ENCODE data around the gene RPRD1B. TPM values are rescaled to one million over a fixed set of nuclear protein-coding genes. Genes with fewer than 3 reads are reported as not detected.
"Not testable (repeated sequence)": the region's sequence is repeated elsewhere in the genome, so short reads cannot be mapped to it uniquely, and the experiment has no call there.

Gene RPRD1B
- polyA plus RNA-seq, 4 donors = 9.2 to 34.7 (median 13.6) TPM

DNA sequence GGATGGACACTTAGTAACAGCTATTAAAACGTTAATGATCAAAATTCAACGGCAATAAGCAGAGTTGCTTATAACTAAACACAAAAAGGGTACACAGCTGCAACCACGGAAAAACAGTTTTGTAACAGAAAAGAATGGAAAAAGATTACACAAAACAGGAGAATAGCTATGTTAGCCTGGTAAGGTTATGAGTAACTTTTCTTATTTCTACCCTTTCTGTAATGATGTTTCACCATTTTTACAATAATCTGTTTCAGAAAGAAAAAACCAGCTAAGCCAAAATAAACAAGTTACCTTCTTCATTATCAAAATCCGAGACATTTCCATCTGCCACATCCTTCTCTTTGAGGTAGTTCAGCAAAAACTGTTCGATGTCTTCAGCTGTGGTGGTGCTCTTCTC, 27.6 kb upstream of the RPRD1B start:
- Histone ChIP-seq H3K4me1 (ENCODE audit: control insufficient read depth in 3 of 3, insufficient read depth in 2 of 3, low read depth in 1 of 3, low read length in 2 of 3) (no peaks in the 10 kb centered on the region), H3K36me3 (ENCODE audit: control insufficient read depth in 3 of 3, insufficient read depth in 2 of 3, low read depth in 1 of 3, low read length in 3 of 3) (peaks cover 7 to 19% (median 10%) of the 10 kb centered on the region in 3 donors), H3K9me3 (ENCODE audit: control insufficient read depth in 2 of 2, insufficient read depth in 1 of 2, low read depth in 1 of 2, low read length in 1 of 2) (no peaks in the 10 kb centered on the region), H3K27me3 (ENCODE audit: control insufficient read depth in 3 of 3, insufficient read depth in 3 of 3, low read length in 3 of 3) (no peaks in the 10 kb centered on the region), H3K27ac (ENCODE audit: low read depth in 1 of 3, low read length in 2 of 3) (no peak overlapping the region), H3K4me3 (ENCODE audit: low read depth in 1 of 3, low read length in 3 of 3) (no peak overlapping the region)
- DNase-seq (no peak), FAIRE-seq (no peak)
- 75 to 79% (median 78%) methylated on average over 5 of the region's 5 CpGs for WGBS, 3 donors

DNA sequence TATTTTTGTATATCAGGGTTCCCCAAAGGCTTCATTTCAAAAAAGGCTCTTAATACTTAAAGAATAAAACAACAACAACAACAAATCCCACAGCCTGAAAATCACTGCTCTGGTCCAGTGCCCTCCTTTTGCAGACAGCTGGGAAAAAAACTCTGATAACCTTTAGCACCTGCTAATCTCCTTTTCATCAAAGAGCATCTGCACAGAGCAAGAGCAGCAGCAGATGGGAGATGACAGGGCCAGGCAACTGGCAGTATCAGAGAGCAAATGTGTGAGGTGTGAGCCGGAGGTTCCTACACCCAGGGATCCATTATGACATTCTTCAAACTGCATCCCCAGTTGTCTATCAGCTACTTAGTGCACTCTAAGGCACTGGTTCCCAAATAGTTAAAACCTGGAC, 26.0 kb upstream of the RPRD1B start:
- Histone ChIP-seq H3K27me3 (ENCODE audit: control insufficient read depth in 3 of 3, insufficient read depth in 3 of 3, low read length in 3 of 3) (no peaks in the 10 kb centered on the region), H3K4me1 (ENCODE audit: control insufficient read depth in 3 of 3, insufficient read depth in 2 of 3, low read depth in 1 of 3, low read length in 2 of 3) (no peaks in the 10 kb centered on the region), H3K9me3 (ENCODE audit: control insufficient read depth in 2 of 2, insufficient read depth in 1 of 2, low read depth in 1 of 2, low read length in 1 of 2) (no peaks in the 10 kb centered on the region), H3K36me3 (ENCODE audit: control insufficient read depth in 3 of 3, insufficient read depth in 2 of 3, low read depth in 1 of 3, low read length in 3 of 3) (peaks cover 9 to 22% (median 10%) of the 10 kb centered on the region in 3 donors), H3K27ac (ENCODE audit: low read depth in 1 of 3, low read length in 2 of 3) (no peak overlapping the region), H3K4me3 (ENCODE audit: low read depth in 1 of 3, low read length in 3 of 3) (no peak overlapping the region)
- 89 to 92% (median 91%) methylated on average over 1 of the region's 1 CpG for WGBS, 3 donors
- no peak for FAIRE-seq
- DNase-seq = no peak

DNA sequence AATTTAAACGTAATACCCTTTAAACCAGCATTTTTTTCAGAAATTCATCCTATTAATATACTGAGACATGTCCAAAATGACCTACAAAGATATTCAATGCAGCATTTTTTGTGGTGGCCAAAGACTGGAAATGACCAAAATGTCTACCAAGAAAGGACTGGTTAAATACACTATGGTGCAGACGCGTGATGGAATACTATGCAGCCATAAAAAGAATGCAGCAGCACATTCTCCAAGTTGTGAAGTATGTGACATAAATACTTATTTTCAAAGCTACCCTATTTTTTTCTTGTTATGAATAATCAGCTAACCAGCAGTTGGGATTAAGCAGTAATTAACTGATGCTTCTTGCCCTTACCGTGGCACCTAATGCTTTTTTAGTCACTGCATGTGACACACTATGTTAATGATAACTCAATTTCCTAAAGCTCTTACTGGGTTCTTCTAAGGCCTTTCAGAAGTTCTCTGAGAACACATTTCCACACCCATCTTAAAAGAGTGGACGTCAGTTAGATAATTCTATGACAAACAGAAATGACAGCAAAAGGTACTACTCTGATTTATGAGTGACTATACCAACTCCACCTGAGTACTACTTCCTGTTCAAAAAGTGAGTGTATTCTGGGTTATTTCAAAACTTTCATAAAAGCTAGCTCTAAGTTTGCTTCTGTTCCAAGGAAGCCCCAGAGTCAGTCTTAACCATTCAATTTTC, 25.2 kb upstream of the RPRD1B start:
- WGBS, 3 donors = 90 to 96% (median 92%) methylated on average over 5 of the region's 5 CpGs
- FAIRE-seq (no peak), DNase-seq (no peak)
- H3K36me3 ChIP-seq (ENCODE audit: control insufficient read depth in 3 of 3, insufficient read depth in 2 of 3, low read depth in 1 of 3, low read length in 3 of 3) = peaks cover 9 to 19% (median 10%) of the 10 kb centered on the region in 3 donors
- H3K27me3 ChIP-seq (ENCODE audit: control insufficient read depth in 3 of 3, insufficient read depth in 3 of 3, low read length in 3 of 3) = no peaks in the 10 kb centered on the region
- no peaks in the 10 kb centered on the region for H3K9me3 ChIP-seq (ENCODE audit: control insufficient read depth in 2 of 2, insufficient read depth in 1 of 2, low read depth in 1 of 2, low read length in 1 of 2)
- no peaks in the 10 kb centered on the region for H3K4me1 ChIP-seq (ENCODE audit: control insufficient read depth in 3 of 3, insufficient read depth in 2 of 3, low read depth in 1 of 3, low read length in 2 of 3)
- no peak overlapping the region for H3K4me3 ChIP-seq (ENCODE audit: low read depth in 1 of 3, low read length in 3 of 3)
- no peak overlapping the region for H3K27ac ChIP-seq (ENCODE audit: low read depth in 1 of 3, low read length in 2 of 3)

DNA sequence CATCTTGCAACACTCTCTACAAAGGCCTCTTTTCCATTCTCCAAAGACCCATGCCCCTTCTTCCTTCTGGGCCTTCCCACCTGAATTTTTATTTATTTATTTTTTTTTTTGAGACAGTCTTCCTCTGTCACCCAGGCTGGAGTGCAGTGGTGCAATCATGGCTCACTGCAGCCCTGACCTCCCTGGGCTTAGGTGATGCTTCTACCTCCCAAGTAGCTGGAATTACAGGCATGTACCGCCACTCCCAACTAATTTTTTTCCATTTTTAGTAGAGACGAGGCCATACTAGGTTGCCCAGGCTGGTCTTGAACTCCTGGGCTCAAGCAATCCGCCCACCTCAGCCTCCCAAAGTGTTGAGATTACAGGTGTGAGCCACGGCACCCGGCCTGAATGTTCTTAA, 24.1 kb upstream of the RPRD1B start:
- not testable (repeated sequence) for FAIRE-seq
- WGBS, 3 donors = 95 to 98% (median 96%) methylated on average over 5 of the region's 5 CpGs

DNA sequence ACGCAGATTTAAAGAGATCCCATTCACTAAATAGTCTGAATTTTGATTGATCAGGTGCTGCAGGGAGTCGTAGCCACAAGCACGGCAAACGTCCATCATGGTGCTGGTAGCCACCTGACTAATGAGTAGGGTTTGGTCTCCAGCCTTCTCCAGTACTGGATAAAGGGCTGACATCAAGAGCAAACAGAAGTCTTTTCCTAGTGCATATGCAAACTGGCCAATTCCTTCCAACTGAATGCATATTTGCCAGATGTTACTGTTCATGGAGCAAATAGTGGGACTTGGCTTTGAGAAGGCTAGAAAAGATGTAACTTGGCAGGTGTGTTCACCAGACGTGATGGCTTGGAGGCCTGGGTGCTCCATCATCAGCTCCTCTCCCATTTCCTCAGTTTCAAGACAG, 21.9 kb upstream of the RPRD1B start:
- Histone ChIP-seq H3K27ac (ENCODE audit: low read depth in 1 of 3, low read length in 2 of 3) (no peak overlapping the region), H3K36me3 (ENCODE audit: control insufficient read depth in 3 of 3, insufficient read depth in 2 of 3, low read depth in 1 of 3, low read length in 3 of 3) (peaks cover 6 to 25% (median 7%) of the 10 kb centered on the region in 3 donors), H3K4me3 (ENCODE audit: low read depth in 1 of 3, low read length in 3 of 3) (no peak overlapping the region), H3K9me3 (ENCODE audit: control insufficient read depth in 2 of 2, insufficient read depth in 1 of 2, low read depth in 1 of 2, low read length in 1 of 2) (peaks cover 0 to under 1% of the 10 kb centered on the region in 2 donors), H3K4me1 (ENCODE audit: control insufficient read depth in 3 of 3, insufficient read depth in 2 of 3, low read depth in 1 of 3, low read length in 2 of 3) (no peaks in the 10 kb centered on the region), H3K27me3 (ENCODE audit: control insufficient read depth in 3 of 3, insufficient read depth in 3 of 3, low read length in 3 of 3) (no peaks in the 10 kb centered on the region)
- 93 to 98% (median 93%) methylated on average over 5 of the region's 5 CpGs for WGBS, 3 donors
- no peak for FAIRE-seq
- DNase-seq = no peak

More for the DNA sequence above, 24.1 kb upstream of the RPRD1B start:
- not testable (repeated sequence) for DNase-seq; H3K4me3 ChIP-seq (ENCODE audit: low read depth in 1 of 3, low read length in 3 of 3); H3K27me3 ChIP-seq (ENCODE audit: control insufficient read depth in 3 of 3, insufficient read depth in 3 of 3, low read length in 3 of 3); H3K27ac ChIP-seq (ENCODE audit: low read depth in 1 of 3, low read length in 2 of 3); H3K9me3 ChIP-seq (ENCODE audit: control insufficient read depth in 2 of 2, insufficient read depth in 1 of 2, low read depth in 1 of 2, low read length in 1 of 2); H3K4me1 ChIP-seq (ENCODE audit: control insufficient read depth in 3 of 3, insufficient read depth in 2 of 3, low read depth in 1 of 3, low read length in 2 of 3)
- peaks cover 9 to 23% (median 10%) of the 10 kb centered on the region in 3 donors for H3K36me3 ChIP-seq (ENCODE audit: control insufficient read depth in 3 of 3, insufficient read depth in 2 of 3, low read depth in 1 of 3, low read length in 3 of 3)

DNA sequence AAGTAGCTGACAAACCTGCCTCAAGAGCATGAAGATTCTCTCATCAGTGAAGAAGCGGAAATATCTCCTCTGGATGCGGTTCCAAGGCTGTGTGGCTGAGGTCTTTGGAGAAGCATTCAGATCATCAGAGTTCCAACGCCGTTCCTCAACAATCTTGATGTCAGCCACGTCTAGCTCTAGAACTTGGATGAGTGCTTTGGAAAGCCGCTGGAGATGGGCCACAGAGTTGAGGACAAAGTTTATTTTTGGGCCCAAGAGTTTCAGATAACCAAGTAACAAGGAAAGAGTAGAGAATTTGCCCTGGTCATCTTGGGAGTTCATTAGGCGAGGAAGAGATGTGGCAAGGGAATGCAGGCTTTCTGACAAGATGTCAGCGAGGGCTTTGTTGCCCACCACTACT, 21.2 kb upstream of the RPRD1B start:
- 96 to 97% (median 96%) methylated on average over 8 of the region's 8 CpGs for WGBS, 3 donors
- no peaks in the 10 kb centered on the region for H3K4me1 ChIP-seq (ENCODE audit: control insufficient read depth in 3 of 3, insufficient read depth in 2 of 3, low read depth in 1 of 3, low read length in 2 of 3)
- H3K27me3 ChIP-seq (ENCODE audit: control insufficient read depth in 3 of 3, insufficient read depth in 3 of 3, low read length in 3 of 3) = no peaks in the 10 kb centered on the region
- DNase-seq (no peak), FAIRE-seq (no peak)
- no peak overlapping the region for H3K4me3 ChIP-seq (ENCODE audit: low read depth in 1 of 3, low read length in 3 of 3)
- H3K36me3 ChIP-seq (ENCODE audit: control insufficient read depth in 3 of 3, insufficient read depth in 2 of 3, low read depth in 1 of 3, low read length in 3 of 3) = peaks cover 6 to 26% (median 7%) of the 10 kb centered on the region in 3 donors
- H3K27ac ChIP-seq (ENCODE audit: low read depth in 1 of 3, low read length in 2 of 3) = no peak overlapping the region
- H3K9me3 ChIP-seq (ENCODE audit: control insufficient read depth in 2 of 2, insufficient read depth in 1 of 2, low read depth in 1 of 2, low read length in 1 of 2) = peaks cover 0 to 6% of the 10 kb centered on the region in 2 donors

DNA sequence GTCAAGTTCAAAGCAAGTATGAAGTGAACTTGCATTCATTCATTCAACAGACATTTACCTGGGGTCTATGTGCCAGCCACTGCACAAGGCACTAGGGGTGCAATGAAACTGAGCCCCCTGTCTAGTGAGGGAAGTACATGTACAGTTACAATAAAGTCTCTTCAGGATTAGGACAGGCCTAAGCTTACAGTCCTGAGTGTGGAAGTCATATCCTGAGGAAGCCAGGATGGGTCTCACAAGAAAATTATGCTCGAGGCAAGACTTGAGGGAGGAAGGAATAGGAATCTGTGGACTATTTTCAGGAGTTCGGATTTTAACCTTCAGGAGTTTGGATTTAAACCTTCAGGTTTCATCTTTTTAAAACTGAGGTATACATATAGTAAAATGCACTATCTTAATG, 19.7 kb upstream of the RPRD1B start:
- DNase-seq = no peak
- no peaks in the 10 kb centered on the region for H3K27me3 ChIP-seq (ENCODE audit: control insufficient read depth in 3 of 3, insufficient read depth in 3 of 3, low read length in 3 of 3)
- peaks cover 0 to 14% of the 10 kb centered on the region in 2 donors for H3K9me3 ChIP-seq (ENCODE audit: control insufficient read depth in 2 of 2, insufficient read depth in 1 of 2, low read depth in 1 of 2, low read length in 1 of 2)
- no peak overlapping the region for H3K27ac ChIP-seq (ENCODE audit: low read depth in 1 of 3, low read length in 2 of 3)
- no peaks in the 10 kb centered on the region for H3K4me1 ChIP-seq (ENCODE audit: control insufficient read depth in 3 of 3, insufficient read depth in 2 of 3, low read depth in 1 of 3, low read length in 2 of 3)
- peaks cover 11 to 26% (median 11%) of the 10 kb centered on the region in 3 donors for H3K36me3 ChIP-seq (ENCODE audit: control insufficient read depth in 3 of 3, insufficient read depth in 2 of 3, low read depth in 1 of 3, low read length in 3 of 3)
- no peak overlapping the region for H3K4me3 ChIP-seq (ENCODE audit: low read depth in 1 of 3, low read length in 3 of 3)
- no peak for FAIRE-seq
- WGBS, 3 donors = 88 to 97% (median 89%) methylated on average over 2 of the region's 2 CpGs

DNA sequence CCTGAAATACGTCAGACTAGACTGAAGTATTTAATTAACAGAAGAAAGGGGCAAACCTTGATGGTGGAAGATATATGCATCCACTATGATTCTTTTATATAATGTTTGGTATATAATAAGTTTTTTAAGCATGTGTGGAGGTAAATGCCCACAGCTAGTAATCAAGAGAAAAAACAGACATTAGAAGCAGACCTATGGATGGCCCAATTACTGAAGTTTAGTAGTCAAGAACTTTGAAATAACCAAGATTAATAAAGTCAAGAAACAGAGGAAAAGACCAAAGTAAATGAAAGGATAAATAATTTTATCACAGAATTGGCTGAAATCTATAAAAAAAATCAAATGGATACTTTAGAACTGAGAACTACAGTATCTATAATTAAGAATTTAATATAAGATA, 15.6 kb upstream of the RPRD1B start:
- Histone ChIP-seq H3K4me1 (ENCODE audit: control insufficient read depth in 3 of 3, insufficient read depth in 2 of 3, low read depth in 1 of 3, low read length in 2 of 3) (no peaks in the 10 kb centered on the region), H3K27ac (ENCODE audit: low read depth in 1 of 3, low read length in 2 of 3) (no peak overlapping the region), H3K27me3 (ENCODE audit: control insufficient read depth in 3 of 3, insufficient read depth in 3 of 3, low read length in 3 of 3) (no peaks in the 10 kb centered on the region), H3K4me3 (ENCODE audit: low read depth in 1 of 3, low read length in 3 of 3) (no peak overlapping the region), H3K36me3 (ENCODE audit: control insufficient read depth in 3 of 3, insufficient read depth in 2 of 3, low read depth in 1 of 3, low read length in 3 of 3) (peaks cover 5 to 16% (median 8%) of the 10 kb centered on the region in 3 donors), H3K9me3 (ENCODE audit: control insufficient read depth in 2 of 2, insufficient read depth in 1 of 2, low read depth in 1 of 2, low read length in 1 of 2) (peaks cover 0 to 15% of the 10 kb centered on the region in 2 donors)
- DNase-seq = no peak
- no peak for FAIRE-seq
- WGBS, 3 donors = 96 to 100% (median 100%) methylated on average over 1 of the region's 1 CpG

DNA sequence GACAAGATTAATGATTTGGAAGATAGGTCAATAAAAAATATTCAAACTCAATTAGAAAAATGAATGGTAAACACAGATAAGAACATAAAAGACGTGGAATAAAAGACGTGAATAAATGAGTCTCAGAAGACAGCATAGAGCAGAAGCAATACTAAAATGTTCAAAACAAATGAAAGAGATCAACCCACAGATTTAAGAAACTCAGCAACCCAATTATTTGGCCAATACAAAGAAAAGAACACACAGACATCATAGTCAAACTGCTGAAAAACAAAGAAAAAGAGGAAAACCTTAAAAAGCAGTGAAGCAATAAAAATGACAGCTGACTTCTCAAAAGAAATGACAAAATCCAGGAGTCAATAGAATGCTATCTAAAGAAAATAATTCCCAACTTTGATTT, 15.2 kb upstream of the RPRD1B start:
- no peak overlapping the region for H3K27ac ChIP-seq (ENCODE audit: low read depth in 1 of 3, low read length in 2 of 3)
- no peak for DNase-seq
- peaks cover 0 to 15% of the 10 kb centered on the region in 2 donors for H3K9me3 ChIP-seq (ENCODE audit: control insufficient read depth in 2 of 2, insufficient read depth in 1 of 2, low read depth in 1 of 2, low read length in 1 of 2)
- FAIRE-seq = no peak
- peaks cover 5 to 16% (median 8%) of the 10 kb centered on the region in 3 donors for H3K36me3 ChIP-seq (ENCODE audit: control insufficient read depth in 3 of 3, insufficient read depth in 2 of 3, low read depth in 1 of 3, low read length in 3 of 3)
- H3K4me1 ChIP-seq (ENCODE audit: control insufficient read depth in 3 of 3, insufficient read depth in 2 of 3, low read depth in 1 of 3, low read length in 2 of 3) = peaks cover 0 to under 1% (median 0%) of the 10 kb centered on the region in 3 donors
- WGBS, 3 donors = 98 to 100% (median 99%) methylated on average over 2 of the region's 2 CpGs
- H3K27me3 ChIP-seq (ENCODE audit: control insufficient read depth in 3 of 3, insufficient read depth in 3 of 3, low read length in 3 of 3) = no peaks in the 10 kb centered on the region
- H3K4me3 ChIP-seq (ENCODE audit: low read depth in 1 of 3, low read length in 3 of 3) = no peak overlapping the region

Data from small intestine (tissue), 7 donors.